Measurements from ENCODE around the gene HDAC11. TPM values are rescaled to one million over a fixed set of nuclear protein-coding genes. Genes with fewer than 3 reads are reported as not detected.
A peak's percentile ranks its signal among the peaks of the same experiment; 100 is the strongest.

HDAC11 gene
- total and polyA plus RNA-seq, 11 donors, result 20.8 to 49.4 (median 30.7) TPM

DNA sequence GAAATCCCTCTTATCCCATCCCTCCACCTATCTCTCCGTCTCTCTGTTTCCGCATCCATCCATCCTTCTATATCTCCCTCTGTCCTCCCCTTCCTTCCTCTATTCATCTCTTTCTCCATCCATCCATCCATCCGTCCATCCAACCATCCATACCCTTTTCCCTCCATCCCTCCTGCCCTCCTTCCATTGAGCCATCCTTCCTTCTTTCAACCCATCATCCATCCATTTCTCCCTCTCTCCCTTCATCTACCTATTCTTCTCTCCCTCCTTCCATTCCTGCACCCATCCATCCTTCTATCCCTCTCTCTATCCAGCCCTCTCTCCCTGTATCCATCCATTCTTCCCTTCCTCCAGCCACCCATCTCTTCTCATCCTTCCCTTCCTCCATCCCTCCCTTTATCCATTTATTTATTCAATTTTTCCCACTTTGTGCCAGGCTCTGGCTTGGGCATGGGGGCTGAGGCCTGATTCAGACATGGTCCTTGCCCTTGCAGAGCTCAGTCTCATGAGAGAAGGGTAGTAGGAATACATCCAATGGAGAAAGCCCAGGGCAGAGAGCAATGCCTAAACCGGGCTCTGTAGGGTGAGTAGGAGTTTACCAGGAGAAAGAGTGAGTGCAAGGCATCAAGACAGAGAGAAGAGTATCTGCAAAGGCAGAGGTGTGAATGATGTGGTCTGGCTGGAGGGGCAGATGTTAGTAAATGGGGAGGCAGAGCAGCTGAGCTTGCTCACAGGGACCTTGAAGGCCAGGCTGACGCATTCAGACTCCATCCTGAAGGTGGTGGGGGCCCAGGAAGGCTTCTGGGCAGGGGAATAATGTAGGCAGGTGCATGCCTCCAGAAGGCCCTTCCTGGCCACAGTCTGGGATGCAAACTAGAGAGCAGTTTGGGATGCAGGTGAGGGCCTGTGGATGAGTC, 49.3 kb downstream of the HDAC11 start:
- DNase-seq (peak in 2 of 5 donors; percentile 20 to 25), ATAC-seq (no peak)
- WGBS, 4 donors, result 73 to 85% (median 80%) methylated on average over 5 of the region's 5 CpGs

DNA sequence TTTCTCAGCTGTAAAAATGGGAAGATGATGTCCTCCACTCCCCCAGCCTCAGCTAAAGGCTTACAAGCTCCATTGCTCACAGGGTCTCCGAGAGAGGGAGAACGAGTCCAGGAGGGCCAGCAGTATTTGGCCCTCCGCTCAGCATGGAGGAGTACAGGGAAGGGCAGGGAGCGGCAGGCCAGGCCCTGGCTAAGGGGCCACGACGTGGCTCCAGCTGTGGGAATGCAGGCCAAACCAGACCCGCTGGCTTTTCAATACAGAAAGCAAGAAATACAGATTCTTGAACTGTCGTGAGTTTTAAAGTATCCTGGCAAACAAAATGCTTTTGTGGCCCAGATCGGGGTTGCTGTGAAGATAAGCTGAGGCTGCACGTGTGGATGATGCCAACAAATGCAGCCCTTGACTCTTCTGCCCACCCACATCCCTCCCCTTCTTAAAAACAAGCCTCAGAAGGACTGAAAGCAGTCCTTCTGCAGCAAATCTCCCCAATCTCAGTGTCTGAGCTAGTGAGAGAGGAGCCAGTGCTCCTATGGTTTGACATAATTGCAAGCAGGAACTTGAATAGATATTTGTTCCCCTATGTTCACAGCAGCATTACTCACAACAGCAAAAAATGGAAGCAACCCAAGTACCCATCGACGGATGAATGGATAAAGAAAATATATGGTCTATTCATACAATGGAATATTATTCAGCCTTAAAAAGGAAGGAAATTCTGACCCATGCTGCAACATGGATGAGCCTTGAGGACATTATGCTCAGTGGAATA, 50.3 kb downstream of the HDAC11 start:
- WGBS, 4 donors, result 60 to 78% (median 77%) methylated on average over 12 of the region's 12 CpGs
- intact Hi-C loops (cut with DNase I), result no loop called here
- TF ChIP-seq, protein P1, sequence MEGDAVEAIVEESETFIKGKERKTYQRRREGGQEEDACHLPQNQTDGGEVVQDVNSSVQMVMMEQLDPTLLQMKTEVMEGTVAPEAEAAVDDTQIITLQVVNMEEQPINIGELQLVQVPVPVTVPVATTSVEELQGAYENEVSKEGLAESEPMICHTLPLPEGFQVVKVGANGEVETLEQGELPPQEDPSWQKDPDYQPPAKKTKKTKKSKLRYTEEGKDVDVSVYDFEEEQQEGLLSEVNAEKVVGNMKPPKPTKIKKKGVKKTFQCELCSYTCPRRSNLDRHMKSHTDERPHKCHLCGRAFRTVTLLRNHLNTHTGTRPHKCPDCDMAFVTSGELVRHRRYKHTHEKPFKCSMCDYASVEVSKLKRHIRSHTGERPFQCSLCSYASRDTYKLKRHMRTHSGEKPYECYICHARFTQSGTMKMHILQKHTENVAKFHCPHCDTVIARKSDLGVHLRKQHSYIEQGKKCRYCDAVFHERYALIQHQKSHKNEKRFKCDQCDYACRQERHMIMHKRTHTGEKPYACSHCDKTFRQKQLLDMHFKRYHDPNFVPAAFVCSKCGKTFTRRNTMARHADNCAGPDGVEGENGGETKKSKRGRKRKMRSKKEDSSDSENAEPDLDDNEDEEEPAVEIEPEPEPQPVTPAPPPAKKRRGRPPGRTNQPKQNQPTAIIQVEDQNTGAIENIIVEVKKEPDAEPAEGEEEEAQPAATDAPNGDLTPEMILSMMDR (IDR thresholded peaks at IDR 0.05), result no peak
- TF ChIP-seq POLR2A (IDR thresholded peaks at IDR 0.05), result no peak
- no peaks in the 10 kb centered on the region for H3K9me3 ChIP-seq
- DNase-seq (peak in 2 of 5 donors; percentile 31 to 65), ATAC-seq (no peak)
- peaks cover 0 to 42% (median 8%) of the 10 kb centered on the region in 12 donors for H3K4me1 ChIP-seq
- H3K27me3 ChIP-seq, result no peaks in the 10 kb centered on the region
- H3K27ac ChIP-seq, result peak overlapping the region in 10 of 12 donors; percentile 12 to 57 (median 38)
- H3K36me3 ChIP-seq, result no peaks in the 10 kb centered on the region
- no peak overlapping the region for H3K4me3 ChIP-seq

More for the DNA sequence above, 49.3 kb downstream of the HDAC11 start:
- no peak for TF ChIP-seq POLR2A (IDR thresholded peaks at IDR 0.05)
- TF ChIP-seq, protein P1 (IDR thresholded peaks at IDR 0.05), result no peak
- Histone ChIP-seq H3K27me3 (no peaks in the 10 kb centered on the region), H3K9me3 (no peaks in the 10 kb centered on the region), H3K36me3 (no peaks in the 10 kb centered on the region), H3K27ac (peak overlapping the region in 8 of 12 donors; percentile 17 to 57 (median 47)), H3K4me1 (peaks cover 0 to 42% (median 8%) of the 10 kb centered on the region in 12 donors), H3K4me3 (no peak overlapping the region)
- intact Hi-C loops (cut with DNase I), result no loop called here

DNA sequence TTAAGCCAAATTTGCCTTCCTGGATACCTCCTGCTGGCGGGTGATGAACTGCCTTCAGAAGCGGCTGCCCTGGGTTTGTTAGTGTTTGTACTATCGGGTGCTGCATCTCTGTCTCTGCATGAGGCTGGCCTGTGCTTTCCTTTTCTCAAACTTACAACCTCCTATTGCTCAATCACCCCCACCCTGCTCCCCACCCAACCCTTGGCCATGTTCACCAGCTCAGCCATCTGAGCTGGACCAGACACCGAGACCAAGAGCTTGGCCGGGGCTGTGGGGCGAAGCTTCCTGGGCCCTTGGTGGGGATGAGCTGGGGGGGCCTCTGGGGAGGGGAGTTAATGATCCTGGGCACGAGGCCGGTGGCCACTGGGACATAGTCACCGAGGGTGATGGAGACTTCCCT, 52.0 kb downstream of the HDAC11 start:
- DNase-seq (peak in 2 of 5 donors; percentile 54 to 63), ATAC-seq (peak in 3 of 4 donors; percentile 13 to 73 (median 66))
- Histone ChIP-seq H3K4me3 (no peak overlapping the region), H3K9me3 (no peaks in the 10 kb centered on the region), H3K4me1 (peaks cover 0 to 45% (median 9%) of the 10 kb centered on the region in 12 donors), H3K27ac (peak overlapping the region in 3 of 12 donors; percentile 1 to 30 (median 16)), H3K27me3 (no peaks in the 10 kb centered on the region), H3K36me3 (no peaks in the 10 kb centered on the region)
- WGBS, 4 donors, result 85 to 91% (median 87%) methylated on average over 8 to 9 of the region's 9 CpGs
- TF ChIP-seq, protein P1 (IDR thresholded peaks at IDR 0.05), result no peak
- TF ChIP-seq POLR2A (IDR thresholded peaks at IDR 0.05), result peak in 1 of 2 donors; percentile 14
- intact Hi-C loops (cut with DNase I), result no loop called here

Measured in heart left ventricle (tissue), 16 donors.